GM18951 (cell line): ENCODE results near the gene ADH1A.
"Not testable (repeated sequence)": the region's sequence is repeated elsewhere in the genome, so short reads cannot be mapped to it uniquely, and the experiment has no call there.

Source experiments
- POLR2A ChIP-seq: IDR thresholded peaks from 4 replicates; pipeline ENCODE4 v1.6.1; 2011; ENCODE audit warnings: mild to moderate bottlenecking; ENCODE audit not compliant: insufficient read length, insufficient read depth; ENCODE audit errors: extremely low read depth
- in situ Hi-C: fragments of 300-500 bp; cut with MboI; formaldehyde crosslinking; loops from one replicate; pipeline ENCODE4 v1.12.0; 2022; ENCODE audit warnings: low sequenced_read_pairs, mixed read lengths, inconsistent platforms; ENCODE audit not compliant: unreplicated experiment

The ADH1A gene

GRCh38 chr4:99290848-99291786 is at the start of gene ADH1A:
ADH1A (minus strand) TSS chr4:99290985; CDS start chr4:99290914, 71 bp downstream.
- TF ChIP-seq POLR2A, result no peak
- in situ Hi-C loops, result no loop called here

GRCh38 chr4:99339172-99339571 is 48.4 kb upstream of the ADH1A start:
- in situ Hi-C loops, result no loop called here
- TF ChIP-seq POLR2A, result no peak

- no peak for TF ChIP-seq POLR2A
- in situ Hi-C loops, result no loop called here
Measured at GRCh38 chr4:99336553-99336952, 45.8 kb upstream of the ADH1A start.

GRCh38 chr4:99334880-99335279 is 44.1 kb upstream of the ADH1A start:
- TF ChIP-seq POLR2A, result no peak
- in situ Hi-C loops, result no loop called here

GRCh38 chr4:99330648-99331047 is 39.9 kb upstream of the ADH1A start:
- TF ChIP-seq POLR2A, result no peak
- in situ Hi-C loops, result no loop called here

GRCh38 chr4:99329876-99330275 is 39.1 kb upstream of the ADH1A start:
- TF ChIP-seq POLR2A, result no peak
- in situ Hi-C loops, result no loop called here

- TF ChIP-seq POLR2A, result no peak
- in situ Hi-C loops, result no loop called here
Measured at GRCh38 chr4:99324979-99325378, 34.2 kb upstream of the ADH1A start.

GRCh38 chr4:99324361-99324760 is 33.6 kb upstream of the ADH1A start:
- in situ Hi-C loops, result no loop called here
- no peak for TF ChIP-seq POLR2A

GRCh38 chr4:99323756-99324155 is 33.0 kb upstream of the ADH1A start:
- in situ Hi-C loops, result no loop called here
- no peak for TF ChIP-seq POLR2A

GRCh38 chr4:99321241-99322191 is 30.7 kb upstream of the ADH1A start, which contains the start of gene ADH1B:
ADH1B (minus strand) TSS chr4:99321401; CDS start chr4:99321331, 70 bp downstream.
- TF ChIP-seq POLR2A, result no peak
- in situ Hi-C loops, result no loop called here

GRCh38 chr4:99317811-99318210 is 27.0 kb upstream of the ADH1A start:
- in situ Hi-C loops, result not testable (repeated sequence)

- in situ Hi-C loops, result no loop called here
- TF ChIP-seq POLR2A, result no peak
Measured at GRCh38 chr4:99317354-99317753, 26.6 kb upstream of the ADH1A start.

GRCh38 chr4:99315839-99316238 is 25.1 kb upstream of the ADH1A start:
- in situ Hi-C loops, result no loop called here
- TF ChIP-seq POLR2A, result no peak
